ENCODE data around the gene LCT.
"Not testable (repeated sequence)": the region's sequence is repeated elsewhere in the genome, so short reads cannot be mapped to it uniquely, and the experiment has no call there.

LCT gene

DNA sequence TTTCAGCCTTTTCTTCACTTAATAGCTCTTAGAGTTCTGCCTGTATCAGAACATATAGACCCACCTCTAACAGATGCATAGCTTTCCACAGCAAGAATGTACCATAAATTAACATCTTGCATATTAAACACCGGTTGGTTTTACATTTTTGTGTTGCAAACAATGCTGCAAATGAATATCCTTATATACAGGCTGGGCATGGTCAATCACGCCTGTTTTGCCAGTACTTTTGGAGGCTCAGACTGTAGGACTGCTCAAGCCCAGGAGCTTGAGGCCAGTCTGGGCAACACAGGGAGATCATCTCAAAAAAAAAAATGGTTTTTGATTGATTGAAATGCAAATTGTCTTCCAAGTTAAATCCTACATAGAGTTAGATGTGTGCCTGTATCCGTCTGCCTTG, 1.5 kb upstream of the LCT start:
- in situ Hi-C loops (cut with HindIII; ENCODE audit: low sequenced_read_pairs), result no loop called here

DNA sequence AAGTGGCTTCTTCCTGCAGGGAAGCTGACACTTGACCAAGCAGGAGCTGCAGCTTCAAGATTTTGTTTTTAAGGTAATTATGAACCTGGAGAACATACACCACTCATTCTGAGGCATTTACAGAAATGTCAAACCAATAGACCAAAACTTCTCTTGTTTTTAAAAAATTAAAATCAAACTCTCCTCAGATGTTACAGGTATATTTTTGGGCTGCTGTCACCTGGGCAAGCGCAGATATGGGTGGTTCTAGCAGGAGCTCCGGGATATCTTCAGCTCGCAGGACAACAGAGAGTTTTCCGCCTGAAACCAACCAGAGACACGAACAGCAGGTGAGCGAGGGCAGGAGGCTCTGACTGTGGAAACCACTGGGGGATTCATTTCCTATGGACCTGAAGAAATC, 4.1 kb downstream of the LCT start:
- in situ Hi-C loops (cut with HindIII; ENCODE audit: low sequenced_read_pairs), result no loop called here

DNA sequence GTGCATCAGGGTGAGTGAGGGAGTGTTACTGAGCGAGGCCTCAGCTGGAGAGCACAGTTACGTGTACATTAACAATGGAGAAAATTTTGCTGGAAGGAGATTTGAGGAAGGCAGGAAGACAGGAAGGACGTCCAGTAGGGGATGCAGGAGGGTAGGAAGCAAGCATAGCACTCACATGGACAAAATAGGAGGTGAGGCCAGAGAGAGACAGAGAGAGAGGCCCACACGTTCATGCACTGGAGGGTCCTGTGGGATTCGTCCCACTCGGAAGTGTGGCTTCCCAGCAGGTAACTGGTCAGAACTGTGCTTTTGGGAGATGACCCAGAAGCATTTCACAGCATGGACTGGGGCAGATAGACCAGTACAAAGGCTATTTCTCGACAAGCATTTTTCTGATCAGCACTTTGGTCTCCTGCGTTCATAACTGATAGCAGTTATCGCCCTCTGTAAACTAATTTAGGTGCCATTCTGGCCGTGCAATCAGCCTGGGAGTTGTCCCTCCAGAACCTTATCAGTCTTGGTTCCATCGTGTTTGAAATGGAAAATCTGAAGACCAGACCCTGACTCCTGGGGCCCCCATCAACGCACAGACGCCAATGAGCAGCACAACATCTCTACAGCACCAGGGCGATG, 5.7 kb downstream of the LCT start:
- in situ Hi-C loops (cut with HindIII; ENCODE audit: low sequenced_read_pairs), result no loop called here

DNA sequence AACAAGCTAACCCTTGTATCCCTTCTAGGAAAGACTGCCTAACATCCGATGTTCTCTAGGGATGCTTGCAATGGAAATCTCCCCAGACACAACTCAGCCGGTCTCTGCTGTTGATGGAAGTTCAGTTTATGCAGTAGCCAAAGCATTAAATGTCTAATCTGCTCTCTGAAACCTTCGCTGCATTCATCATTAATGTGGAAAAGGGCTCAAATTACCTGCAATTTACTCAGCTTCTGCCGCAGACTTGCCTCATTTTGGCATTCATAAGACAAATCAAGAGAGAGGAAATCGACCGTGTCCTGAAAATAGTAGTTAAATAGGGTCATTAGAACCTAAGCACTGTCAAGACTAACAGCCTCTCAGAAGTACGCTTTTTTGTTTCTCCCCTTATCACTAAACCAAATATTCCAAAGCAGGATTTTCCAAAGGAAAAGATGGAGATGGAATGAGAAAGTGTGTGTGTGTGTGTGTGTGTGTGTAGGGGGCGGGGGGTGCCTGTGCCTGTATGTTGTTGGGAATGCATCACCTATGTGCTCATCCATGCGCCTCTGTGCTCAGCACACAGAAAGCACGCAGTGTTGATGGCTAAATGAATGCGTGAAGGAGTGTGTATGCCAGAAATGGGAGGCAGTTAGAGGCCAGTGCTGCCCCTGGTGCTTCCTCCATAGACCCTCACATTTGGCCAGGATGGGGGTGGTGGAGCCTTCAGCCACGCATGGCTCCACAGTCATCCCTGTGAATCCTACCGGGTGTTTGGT, 7.4 kb downstream of the LCT start:
- in situ Hi-C loops (cut with HindIII; ENCODE audit: low sequenced_read_pairs), result no loop called here

DNA sequence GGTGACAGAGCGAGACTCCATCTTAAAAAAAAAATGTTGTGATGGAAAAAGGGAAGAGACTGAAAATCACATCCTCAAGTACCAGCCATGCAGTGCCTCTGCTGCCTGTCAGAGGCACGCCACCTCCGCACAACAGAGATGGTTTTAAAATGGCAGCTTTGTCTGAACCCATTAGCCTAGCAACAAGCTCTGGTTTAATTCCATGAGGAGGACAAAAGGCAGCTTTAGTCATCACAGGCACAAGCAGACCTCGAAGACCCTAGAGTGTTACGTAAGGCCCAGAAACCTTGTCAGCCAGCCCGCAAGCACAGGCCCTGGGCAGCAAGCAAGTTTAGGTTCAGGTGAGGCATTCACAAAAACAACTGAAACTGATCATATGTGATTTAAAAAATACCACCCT, 10.4 kb downstream of the LCT start:
- in situ Hi-C loops (cut with HindIII; ENCODE audit: low sequenced_read_pairs), result no loop called here

DNA sequence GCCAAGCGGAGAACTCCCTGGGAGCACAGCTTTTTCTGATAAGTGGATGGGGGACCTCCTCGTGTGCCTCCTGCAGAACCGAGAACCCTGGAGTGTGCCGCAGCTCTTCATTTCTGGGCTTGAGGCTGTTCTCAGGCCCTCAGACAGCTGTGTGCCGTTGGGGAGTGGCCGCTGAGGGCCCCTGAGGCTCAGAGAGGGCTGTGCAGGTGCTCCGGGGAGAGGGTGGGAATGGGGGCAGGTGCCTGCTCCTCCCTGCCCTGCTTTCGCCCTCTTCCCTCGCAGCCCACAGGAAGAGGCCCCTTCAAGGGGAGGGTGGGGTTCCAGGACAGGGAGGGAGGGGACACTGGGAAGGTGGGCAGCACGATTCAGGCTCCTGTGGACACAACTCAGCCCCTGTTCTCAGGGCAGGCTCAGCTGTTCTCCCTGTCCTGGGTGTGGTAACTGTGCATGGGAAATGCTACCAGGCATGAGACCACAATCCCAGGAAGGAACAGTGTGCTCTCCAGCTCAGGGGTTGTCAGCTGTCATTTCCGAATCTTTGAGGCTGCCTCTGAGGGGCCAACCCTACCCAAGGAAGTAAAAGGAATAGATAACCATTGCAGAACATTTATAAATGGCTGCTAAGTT, 11.3 kb downstream of the LCT start:
- in situ Hi-C loops (cut with HindIII; ENCODE audit: low sequenced_read_pairs), result no loop called here

DNA sequence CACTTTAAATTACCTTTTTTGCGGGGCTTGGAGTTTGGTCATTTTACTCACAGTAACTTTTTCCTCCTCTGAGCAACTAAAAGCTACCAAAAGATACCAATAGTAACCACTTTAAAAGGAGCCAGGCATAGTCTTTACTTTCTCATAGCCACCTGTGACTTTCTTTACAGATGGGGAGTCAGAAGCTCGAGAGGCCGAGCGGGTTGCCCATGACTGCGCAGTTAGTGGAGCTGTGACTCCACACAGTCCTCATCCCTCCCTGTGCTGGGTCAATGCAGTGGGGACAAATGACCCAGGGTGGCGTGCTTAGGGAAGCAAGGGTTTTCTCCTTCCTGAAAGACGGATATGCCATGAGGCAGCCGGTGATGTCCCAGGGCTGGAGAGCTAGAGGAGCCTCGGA, 11.9 kb downstream of the LCT start:
- in situ Hi-C loops (cut with HindIII; ENCODE audit: low sequenced_read_pairs), result no loop called here

DNA sequence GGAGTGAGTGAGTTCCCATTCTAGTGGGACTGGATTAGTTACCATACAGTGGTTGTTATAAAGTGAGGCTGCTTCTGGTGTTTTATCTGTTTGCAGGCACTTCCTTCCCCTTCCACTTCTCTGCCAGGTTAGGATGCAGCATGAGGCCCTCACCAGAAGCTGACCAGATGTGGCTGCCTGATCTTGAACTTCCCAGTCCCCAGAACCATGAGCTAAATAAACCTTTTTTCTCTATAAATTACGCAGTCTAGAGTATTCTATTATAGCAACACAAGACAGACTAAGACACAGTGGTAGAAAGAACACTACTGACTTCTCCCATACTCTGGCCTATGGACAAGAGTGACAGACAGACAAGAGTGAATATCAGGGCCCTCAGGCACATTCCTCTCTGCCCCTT, 14.1 kb downstream of the LCT start:
- in situ Hi-C loops (cut with HindIII; ENCODE audit: low sequenced_read_pairs), result no loop called here

DNA sequence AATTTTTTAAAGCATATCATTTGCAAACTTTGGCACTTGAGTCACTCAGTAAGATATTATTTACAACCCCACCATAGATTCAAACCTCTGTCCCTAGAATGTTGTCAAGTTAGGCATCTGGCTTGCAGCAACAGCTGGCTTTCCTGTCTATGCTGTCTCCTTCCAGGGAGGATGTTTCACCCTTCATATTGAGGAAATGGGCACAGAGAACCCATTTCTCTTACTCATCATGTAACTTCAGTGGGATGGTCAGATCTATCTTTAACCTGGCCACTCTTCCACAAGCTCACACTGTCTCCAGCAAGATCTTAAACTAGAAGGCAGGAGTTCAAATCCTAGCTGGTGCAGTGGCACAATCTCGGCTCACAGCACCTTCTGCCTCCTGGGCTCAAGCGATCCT, 15.8 kb downstream of the LCT start:
- in situ Hi-C loops (cut with HindIII; ENCODE audit: low sequenced_read_pairs), result no loop called here

DNA sequence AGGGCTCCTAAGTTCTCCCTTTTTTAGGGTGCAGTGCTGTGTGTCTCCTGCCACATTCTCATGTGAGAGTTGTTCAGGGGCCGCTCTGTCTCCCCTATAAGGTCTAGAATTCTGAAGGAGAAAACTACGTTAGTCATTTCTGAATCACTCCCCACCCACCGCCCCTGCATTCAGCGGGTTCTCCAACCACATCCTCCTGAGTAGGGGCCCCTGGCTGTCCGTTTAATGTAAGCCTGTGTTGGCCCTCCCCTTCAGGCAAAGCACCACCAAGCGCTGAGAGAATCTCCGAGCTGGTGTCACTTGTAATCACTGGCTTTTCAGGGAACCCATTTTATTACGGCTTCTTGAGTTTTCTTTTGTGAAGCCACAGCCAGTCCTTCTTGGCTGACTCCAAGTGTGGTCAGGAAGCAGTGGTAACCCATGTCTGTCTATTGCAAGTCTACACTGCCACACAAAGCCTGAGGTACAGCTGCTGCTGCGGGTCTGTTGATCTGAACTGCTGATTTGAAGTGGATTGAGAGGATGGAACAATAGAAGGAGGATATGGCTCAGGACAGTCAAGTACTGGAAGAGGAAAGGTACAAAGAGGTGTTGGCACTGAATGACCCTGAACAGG, 16.9 kb downstream of the LCT start:
- in situ Hi-C loops (cut with HindIII; ENCODE audit: low sequenced_read_pairs), result no loop called here

DNA sequence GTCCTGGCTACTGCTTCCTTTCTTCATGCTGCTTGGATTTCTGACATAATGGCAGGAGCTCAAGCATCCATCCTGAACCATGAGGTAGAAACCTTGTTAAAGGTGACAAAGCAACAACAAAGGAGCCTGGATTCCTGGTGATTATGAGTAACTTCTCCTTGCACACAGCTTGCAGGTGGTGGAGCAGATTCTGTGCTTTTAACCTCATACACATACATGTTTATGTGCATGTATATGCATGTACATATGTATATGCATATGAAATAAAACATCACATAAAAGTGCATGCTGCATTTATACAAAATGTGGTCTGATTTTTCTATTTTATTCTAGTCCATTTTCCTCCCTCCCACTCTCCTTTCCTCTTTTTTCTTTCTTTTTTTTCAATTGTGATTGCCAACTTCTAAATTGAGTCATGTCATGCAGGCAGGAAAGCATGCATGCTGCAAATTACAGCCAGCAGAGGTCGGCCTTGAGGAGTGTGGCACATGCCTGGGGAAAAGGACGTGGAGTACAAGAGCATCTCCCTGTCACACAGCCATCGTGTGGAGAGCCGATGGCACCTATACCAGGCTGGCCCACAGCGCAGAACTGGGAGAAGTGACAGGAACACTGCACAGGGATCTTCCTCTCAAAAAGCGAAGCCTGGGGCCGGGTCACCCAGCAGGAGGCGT, 17.9 kb downstream of the LCT start:
- in situ Hi-C loops (cut with HindIII; ENCODE audit: low sequenced_read_pairs), result no loop called here

DNA sequence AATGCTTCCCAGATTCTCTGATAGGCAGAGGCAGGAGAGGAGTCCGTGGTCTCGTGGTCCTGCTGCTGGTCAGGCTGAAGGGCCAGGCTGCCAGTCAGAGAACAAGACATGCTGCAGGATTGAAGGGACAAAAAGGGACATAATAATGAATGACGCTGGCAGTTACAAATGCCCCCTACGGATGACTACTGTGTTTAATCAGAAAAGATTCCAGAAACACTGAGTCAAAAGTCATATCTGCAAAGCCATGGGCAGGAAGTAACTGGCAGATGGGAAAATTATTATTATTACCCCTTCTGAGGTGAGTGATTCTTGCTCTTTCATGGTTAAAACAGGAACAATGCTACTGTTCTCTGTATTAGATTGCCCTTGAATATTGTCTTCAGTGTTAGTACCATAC, 19.0 kb downstream of the LCT start:
- in situ Hi-C loops (cut with HindIII; ENCODE audit: low sequenced_read_pairs), result no loop called here

DNA sequence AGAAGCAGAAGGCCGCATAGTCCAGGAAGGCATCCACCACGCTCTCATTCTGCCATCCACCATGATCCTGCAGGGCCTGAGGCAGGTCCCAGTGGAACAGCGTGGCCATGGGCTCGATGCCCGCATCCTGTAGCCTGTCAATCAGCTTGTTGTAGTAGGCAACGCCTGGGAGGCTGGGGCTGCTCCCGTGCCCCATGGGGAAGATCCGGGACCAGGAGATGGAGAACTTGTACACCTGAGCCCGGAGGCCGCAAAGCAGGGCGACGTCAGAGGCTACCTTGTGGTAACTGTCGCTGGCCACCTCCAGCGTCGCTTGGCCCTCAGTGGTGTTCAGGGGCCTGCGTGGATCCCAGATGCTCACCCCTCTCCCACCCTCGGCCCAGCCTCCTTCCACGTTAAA, 19.5 kb downstream of the LCT start:
- in situ Hi-C loops (cut with HindIII; ENCODE audit: low sequenced_read_pairs), result no loop called here

DNA sequence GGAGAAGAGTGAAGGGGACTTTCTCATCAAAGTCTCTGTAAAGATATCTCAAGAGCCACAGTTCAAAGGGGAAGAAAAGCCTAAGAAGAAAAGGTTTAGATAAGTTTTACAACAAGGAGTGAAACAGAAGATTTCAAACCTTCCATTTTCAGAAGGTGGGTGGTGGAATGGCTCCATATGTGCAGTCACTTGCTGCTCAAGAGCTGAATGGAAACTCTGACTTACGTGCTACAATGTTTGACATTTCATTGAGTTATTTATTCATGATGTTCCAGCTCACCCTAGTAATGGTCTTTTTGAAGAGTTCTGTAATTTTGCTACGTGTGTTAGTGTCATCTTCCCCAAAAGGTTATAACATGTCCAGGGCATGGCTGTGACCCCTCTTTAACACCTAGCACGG, 21.7 kb downstream of the LCT start:
- in situ Hi-C loops (cut with HindIII; ENCODE audit: low sequenced_read_pairs), result no loop called here

DNA sequence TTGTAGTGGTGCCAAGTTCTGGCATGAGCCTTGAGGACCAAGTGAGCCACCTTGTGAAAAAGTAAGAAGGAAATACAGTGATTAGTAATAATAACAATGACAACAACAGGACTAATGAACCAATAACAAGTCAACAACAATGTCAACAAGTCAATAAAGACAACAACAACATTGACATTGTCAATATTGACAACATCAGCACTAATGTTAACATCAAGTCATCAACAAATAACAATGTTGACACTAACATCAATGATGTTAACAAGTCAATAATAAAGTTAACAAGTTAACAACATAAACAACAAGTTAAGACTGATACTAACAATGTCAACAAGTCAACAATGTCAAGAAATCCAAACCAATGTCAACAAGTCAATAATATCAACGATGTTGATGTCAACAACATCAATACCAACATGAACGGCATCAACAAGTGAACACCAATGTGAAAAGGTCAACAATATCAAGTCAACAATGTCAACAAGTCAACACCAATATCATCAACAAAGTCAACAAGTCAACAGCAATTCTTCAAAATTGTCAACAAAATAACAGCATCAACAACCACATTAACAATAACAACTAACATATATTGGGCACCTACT, 24.0 kb downstream of the LCT start:
- in situ Hi-C loops (cut with HindIII; ENCODE audit: low sequenced_read_pairs), result no loop called here

DNA sequence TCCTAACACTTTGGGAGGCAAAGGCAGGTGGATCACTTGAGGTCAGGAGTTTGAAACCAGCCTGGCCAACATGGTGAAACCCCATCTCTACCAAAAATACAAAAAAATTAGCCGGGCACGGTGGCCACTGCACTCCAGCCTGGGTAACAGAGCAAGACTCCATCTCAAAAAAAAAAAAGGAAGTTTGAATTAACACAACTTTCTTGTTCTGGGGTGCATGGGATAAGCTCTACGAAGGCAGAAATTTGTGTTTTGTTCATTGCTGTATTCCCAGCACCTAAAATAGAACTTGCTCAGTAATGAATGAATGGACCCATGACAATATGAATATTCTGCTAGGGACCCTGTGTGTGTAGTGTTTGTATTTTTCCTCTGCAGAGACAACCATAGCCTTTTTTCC, 29.1 kb downstream of the LCT start:
- in situ Hi-C loops (cut with HindIII; ENCODE audit: low sequenced_read_pairs), result not testable (repeated sequence)

DNA sequence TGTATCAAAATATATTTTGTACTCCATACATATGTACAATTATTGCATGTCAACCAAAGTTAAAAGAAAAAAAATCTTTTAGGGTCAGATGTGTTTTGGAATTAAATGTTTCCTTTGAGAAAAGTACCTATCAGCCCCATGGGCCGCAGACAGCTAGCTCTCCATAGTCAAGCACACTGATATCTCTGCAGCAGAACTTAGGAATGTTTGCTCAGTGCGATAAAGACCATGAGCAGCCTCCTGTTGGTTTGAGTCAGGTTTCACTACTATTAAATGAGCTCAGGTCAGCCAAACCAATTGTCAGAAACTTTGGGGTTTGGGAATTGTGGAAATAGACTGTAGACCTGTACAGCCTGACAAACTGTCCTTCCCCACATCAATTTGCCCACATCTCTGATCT, 33.7 kb downstream of the LCT start:
- in situ Hi-C loops (cut with HindIII; ENCODE audit: low sequenced_read_pairs), result no loop called here

DNA sequence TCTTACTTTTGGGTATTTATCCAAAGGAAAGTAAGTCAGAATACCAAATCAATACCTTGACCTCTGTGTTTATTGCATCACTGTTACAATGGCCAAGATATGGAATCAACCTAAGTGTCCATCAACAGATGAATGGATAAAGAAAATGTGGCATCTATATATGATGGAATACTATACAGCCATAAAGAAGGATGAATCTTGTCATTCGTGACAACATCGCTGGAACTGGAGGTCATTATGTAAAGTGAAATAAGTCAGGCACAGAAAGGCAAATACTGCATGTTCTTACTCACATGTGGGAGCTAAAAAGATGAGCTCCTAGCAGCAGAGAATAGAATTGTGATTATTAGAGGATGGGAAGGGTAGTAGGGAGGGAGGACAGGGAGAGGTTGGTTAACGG, 34.6 kb downstream of the LCT start:
- in situ Hi-C loops (cut with HindIII; ENCODE audit: low sequenced_read_pairs), result no loop called here

DNA sequence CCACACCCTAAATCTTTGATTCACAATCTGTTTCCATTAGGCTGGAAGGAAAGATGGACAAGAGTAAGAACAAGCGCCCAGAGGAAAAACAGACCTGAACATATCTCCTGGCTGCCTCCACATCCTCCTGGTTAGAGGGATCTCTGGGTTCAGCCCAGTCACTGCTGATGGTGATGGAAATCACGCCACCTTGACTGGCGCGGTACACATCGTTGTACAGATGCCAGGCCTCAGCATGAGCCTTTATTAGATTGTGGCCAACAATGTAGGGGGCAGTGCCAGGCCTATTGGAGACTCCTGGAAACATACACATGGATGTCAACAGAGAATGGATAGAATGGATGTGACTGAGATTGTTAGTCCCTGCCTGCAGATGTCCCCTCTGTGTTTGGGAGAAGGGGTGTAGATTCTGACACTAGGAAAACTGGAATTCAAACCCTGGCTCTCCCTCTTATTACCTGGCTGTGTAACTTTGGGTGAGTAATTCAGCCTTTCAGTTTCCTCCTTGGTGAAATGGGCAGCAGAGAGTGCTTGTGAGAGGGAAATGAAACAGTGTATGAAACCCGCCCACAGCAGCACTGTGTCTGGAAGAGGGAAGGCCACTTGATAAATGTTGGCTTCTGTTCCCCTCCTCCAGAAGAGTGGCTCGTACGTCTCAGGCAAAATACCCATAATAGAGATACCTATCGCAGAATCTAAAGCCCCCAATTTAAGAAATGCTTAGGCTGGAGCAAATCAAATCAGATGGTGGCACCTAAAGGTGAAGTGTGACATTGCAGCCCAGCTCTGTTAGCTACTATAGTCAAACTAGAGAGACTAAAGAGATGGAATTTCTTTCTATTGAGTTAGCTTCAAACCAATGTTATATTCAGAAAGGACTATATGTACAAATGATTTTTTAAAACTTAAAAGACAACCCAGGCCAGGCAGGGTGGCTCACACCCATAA, 36.2 kb downstream of the LCT start:
- in situ Hi-C loops (cut with HindIII; ENCODE audit: low sequenced_read_pairs), result no loop called here

DNA sequence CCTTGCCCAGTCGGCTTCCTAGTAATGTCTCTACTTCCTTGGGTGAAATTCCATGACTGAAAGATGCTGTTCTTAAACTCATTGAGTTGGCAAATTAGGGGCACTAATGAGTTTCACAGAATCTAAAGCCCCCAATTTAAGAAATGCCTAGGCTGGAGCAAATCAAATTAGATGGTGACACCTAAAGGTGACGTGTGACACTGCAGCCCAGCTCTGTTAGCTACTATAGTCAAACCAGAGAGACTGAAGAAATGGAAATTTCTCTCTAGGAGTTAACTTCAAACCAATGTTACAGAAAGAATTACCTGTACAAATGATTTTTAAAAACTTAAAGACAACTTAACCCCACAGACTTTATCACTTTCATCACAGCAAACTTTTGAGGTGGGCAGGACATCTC, 37.2 kb downstream of the LCT start:
- in situ Hi-C loops (cut with HindIII; ENCODE audit: low sequenced_read_pairs), result no loop called here
